Measurements from ENCODE around the gene ABCG1.

ABCG1 gene

DNA sequence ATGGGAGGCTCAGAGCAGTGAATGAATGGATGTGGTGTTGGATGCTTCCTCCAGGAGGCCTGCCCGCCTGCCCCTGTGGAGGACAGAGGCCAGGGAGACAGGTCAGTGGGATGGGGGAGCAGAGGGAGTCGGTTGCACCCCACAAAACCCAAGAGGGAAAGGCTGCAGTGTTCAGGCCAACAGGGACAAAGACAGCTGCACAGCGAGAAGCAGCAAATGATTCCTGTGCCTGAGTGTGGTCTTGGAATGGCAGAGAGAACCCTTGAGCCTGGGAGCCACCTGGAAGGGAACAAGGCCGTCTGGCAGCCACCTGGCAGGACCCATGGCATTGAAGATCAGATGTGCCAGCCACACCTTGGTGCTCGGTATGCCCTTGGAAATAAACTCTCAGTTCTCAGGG lies 88.2 kb downstream of the ABCG1 start:
- DNase-seq: peak in 5 of 42 donors; percentile 1 to 22 (median 9)

DNA sequence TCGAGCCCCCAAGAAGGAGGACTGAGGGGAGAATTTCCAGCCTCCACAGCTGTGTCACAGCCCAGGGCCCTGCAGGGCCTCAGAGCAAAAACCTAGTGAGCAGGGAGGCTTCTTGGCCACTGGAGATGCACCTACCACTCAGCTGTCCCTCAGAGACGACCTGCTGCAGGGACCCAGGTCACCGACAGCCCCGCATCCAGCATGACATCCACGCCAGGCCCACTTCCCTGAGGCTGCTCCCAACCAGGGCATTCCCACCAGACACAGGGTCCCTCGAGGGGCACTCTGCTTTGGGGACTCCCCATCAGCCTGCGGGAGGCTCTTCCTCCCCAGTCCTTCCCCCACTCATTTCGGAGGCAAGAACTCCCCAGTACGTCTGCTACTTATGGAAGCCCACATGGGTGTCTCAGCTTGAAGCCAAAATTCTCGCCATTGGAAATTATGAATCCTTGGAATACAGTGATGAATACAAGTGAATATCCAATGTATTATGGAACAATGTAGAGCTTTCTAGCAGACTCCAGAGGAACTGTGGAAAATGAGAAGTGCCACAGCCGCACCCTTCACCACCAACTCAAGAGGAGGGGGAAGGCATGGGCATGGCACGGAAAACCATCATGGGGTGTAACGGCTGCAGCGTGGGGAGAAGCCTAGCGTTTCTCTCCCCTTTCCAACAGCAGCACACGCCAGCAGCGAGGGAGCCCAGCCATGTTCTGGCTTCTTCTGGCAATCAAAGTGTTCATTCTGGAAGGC lies 89.4 kb downstream of the ABCG1 start:
- DNase-seq: peak in 5 of 42 donors; percentile 2 to 29 (median 8)
- intact Hi-C loops (cut with DNase I): no loop called here

More for the DNA sequence above, 88.2 kb downstream of the ABCG1 start:
- intact Hi-C loops (cut with DNase I): no loop called here

GRCh38 chr21:42308914-42309752 lies 90.2 kb downstream of the ABCG1 start:
- intact Hi-C loops (cut with DNase I): no loop called here
- peak in 3 of 42 donors; percentile 10 to 29 (median 23) for DNase-seq

- intact Hi-C loops (cut with DNase I): no loop called here
These were observed 90.8 kb downstream of the ABCG1 start for GRCh38 chr21:42309753-42310213.

GRCh38 chr21:42310411-42311001 lies 91.6 kb downstream of the ABCG1 start:
- peak in 4 of 42 donors; percentile 7 to 37 (median 19) for DNase-seq
- intact Hi-C loops (cut with DNase I): no loop called here

More at GRCh38 chr21:42309753-42310213, 90.8 kb downstream of the ABCG1 start:
- peak in 40 of 42 donors; percentile 48 to 89 (median 77) for DNase-seq

GRCh38 chr21:42311160-42311559 lies 92.2 kb downstream of the ABCG1 start:
- DNase-seq: peak in 3 of 42 donors; percentile 8 to 34 (median 22)
- intact Hi-C loops (cut with DNase I): no loop called here

DNA sequence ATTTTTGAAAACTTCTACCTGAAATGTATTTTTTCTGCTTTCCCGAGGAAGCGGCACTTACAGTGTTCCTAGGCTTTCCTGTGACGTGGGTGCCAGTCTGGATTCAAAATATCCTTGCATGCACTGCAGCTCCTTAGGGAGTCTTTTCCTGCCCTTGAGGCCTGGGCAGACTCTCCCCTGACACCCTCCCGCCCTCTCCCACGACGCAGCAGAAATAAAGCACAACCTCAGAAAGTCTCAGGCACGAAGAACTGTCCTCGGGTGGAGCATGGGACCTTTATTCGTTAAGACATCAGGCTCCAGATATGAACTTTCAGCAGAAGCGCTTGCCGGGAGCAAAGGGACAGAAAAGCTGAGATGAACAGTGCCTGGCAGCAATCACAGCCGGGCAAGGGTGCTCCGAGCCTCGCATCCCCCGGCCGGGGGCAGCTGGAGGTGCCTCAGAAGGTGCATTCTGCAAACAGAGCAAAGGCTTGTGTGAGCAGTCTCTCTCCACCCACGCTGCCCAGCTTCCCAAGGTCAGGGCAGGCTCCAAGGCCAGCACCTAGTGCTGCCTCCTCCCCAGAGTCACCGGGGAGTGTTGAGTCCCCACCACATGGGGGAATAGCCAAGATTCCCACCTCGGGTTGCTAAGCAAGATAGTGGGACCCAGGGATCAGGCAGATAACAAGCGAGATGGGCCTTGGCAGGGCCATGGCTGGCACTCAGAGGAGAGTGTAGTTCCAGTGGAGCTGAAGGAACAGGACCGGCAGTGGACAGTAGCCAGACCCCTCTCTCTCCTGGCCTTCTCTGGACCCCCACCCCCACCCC lies 93.1 kb downstream of the ABCG1 start:
- intact Hi-C loops (cut with DNase I): no loop called here
- DNase-seq: peak in 2 of 42 donors; percentile 21 to 29

DNA sequence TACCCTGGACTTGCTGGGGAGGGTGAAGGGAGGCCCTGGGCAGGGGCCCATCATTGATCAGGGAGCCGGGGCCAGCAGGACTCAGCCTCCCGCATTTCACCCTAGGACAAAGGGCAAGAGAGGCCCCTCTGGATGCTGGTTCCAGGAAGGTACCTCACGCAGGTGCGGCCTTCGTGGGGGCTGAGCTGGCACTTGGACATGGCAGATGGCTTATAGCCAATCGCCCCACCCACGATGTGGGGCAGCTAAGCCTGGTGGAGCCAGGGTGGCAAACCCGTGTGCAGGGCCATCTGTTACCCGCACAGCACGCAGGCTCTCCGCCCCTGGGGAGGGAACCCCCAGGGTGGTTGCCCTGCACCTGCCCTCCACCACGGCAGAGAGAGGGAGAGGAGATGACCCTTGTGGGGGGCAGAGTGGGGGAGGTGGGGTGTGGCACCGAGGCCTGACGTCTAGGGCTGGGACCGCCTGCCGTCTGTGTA lies 93.7 kb downstream of the ABCG1 start:
- intact Hi-C loops (cut with DNase I): no loop called here
- peak in 1 of 42 donors; percentile 28 for DNase-seq

DNA sequence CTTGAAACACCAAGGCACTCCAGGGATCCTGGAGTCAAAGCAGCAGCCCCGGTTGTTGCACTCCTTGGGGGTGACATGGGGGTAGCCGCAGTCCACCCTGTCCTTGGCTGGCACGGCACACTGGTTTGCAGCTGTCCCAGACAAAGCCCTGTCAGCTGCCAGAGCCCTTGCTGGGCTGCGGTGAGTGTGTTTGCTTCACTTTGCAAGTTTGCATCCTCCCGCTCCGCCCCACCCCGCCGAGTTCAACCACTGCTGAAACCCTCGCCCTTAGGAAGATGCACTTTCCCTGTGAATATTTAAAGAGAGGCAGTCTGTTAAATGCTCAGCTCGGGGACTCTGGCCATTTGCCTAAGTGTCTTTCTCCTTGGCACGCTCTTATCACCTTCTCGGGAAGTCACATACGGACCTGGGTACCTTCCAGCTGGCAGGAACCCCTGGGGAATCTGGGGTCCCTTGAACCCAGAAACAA lies 94.6 kb downstream of the ABCG1 start:
- peak in 1 of 42 donors; percentile 36 for DNase-seq
- intact Hi-C loops (cut with DNase I): no loop called here

- DNase-seq: no peak
- intact Hi-C loops (cut with DNase I): no loop called here
These were observed 95.8 kb downstream of the ABCG1 start for GRCh38 chr21:42314616-42315295.

DNA sequence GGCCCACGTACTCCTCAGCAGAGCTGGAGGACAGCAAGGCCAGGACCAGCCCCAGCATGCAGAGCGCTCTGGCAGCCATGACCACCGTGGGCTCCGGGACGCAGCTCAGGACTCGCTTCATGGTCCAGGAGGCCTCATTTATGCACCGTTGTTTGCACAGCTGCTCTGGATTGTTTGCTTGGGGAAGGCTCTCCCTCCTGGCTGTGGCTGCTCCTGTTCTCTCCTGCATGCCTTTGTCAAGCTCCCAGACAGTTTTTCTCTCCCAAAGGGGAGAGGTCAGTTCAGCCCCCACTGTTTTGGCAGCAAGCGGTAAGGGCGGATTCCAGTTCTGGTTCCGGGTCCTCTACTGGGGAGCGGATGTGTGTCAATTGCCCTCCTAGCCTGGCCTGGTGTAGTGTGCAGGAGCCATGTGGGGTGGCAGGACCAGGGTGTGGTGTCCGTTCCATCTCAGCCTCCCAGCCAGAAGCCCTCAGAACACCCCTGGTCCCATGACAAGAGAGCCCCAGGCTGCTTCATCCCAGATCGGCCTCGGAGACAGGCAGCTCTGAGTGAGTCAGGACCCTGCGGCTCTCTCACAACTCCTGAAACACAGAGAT lies 96.5 kb downstream of the ABCG1 start, which contains the start of gene TFF3:
Gene TFF3 (minus strand): TSS at position 114 of the 596 bp plus-strand sequence. CDS start 35 bp downstream, at position 79.
- intact Hi-C loops (cut with DNase I): no loop called here
- DNase-seq: no peak

GRCh38 chr21:42316891-42317290 lies 98.0 kb downstream of the ABCG1 start:
- intact Hi-C loops (cut with DNase I): no loop called here
- DNase-seq: peak in 1 of 42 donors; percentile 16

DNA sequence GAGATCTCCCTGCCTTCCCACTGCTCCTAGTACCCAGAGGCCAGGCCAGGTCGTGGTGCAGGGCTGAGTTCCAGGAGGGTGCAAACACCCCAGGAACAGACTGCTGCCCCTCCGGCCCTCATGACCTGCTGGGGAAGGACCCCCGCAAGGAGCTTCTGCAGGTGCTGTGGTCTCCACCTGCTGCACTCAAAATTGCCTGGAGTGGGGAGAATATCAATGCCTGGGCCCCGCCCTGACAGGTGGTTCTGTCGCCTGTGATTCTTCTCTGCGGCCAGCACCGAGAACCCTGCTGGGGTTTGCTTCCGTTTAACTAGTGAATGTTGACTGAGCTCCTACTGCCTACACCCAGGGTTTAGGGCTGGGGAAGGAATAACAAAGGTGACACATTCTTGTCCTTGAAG lies 98.4 kb downstream of the ABCG1 start:
- DNase-seq: peak in 2 of 42 donors; percentile 3 to 9
- intact Hi-C loops (cut with DNase I): no loop called here

DNA sequence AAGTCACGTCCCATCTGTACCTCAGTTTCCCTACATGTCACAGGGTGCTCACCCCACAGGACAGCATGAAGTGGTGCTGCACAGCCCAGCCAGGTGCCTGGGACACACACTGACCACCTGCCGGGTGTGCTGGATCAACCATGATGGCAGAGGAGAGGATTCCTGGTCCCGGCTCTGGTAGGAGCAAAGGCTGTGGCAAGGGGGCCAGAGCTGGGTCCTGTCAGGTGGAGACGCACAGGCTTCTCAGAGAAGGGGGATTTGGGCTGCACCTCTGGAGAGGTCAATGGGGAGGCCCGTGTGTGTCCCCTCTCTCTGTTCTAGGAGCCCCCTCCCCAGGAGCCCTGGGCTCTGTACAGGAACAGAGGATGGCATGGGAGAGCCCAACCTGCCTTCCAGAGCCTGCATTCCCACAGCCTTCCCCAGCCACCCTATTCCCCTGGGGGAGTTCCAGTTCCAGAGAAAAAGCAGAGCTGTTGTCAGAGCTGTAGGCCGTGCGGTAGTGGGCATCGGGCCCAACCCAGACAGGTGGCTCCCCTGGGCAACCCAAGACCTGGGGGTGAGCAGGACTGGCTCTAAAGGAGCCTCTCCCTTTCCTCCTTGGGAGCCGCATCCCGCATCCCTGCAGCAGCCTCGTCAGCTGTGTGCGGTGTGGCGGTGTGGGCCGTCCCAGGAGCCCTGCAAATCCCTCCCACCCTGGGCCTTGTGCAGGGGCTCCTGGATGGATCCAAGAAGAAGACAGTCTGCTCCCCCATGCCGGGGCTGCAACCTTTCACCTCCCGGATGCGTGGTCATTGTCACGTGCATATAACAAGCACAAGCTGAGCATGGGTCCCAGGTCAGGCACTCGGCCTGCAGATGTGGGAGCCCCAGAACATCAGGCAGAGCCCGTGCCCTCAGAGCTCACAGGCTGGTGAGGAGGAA lies 99.1 kb downstream of the ABCG1 start:
- DNase-seq: peak in 5 of 42 donors; percentile 3 to 35 (median 7)
- intact Hi-C loops (cut with DNase I): no loop called here

- DNase-seq: peak in 3 of 42 donors; percentile 5 to 37 (median 25)
- intact Hi-C loops (cut with DNase I): no loop called here
These were observed 100.4 kb downstream of the ABCG1 start for GRCh38 chr21:42319376-42319775.
